Heart left ventricle (tissue), 16 donors: ENCODE data around the gene LAMA5. TPM values are rescaled to one million over a fixed set of nuclear protein-coding genes. Genes with fewer than 3 reads are reported as not detected.

Experiments
- ATAC-seq, 4 donors: fragments of 200-7000 bp; cut with Tn5 transposase; one replicate each; pipeline ENCODE4 v1.9.1; 2020 to 2022; ENCODE audit warnings: moderate library complexity in 4 of 4, mild to moderate bottlenecking in 3 of 4, moderate number of reproducible peaks in 1 of 4
- DNase-seq, 5 donors: peaks; one replicate each; pipeline ENCODE4 v3.0.0-alpha.2; 2020
- H3K27ac ChIP-seq, 12 donors: fragments of 200-600 bp; sonication (generic) in 4 of 12; one replicate each; pipeline versions ENCODE4 v1.5.0 to v1.8.0; 2016 to 2022; ENCODE audit warnings: mild to moderate bottlenecking in 2 of 12
- H3K27me3 ChIP-seq, 9 donors: fragments of 200-600 bp; sonication (generic) in 2 of 9; one replicate each; pipeline versions ENCODE4 v1.5.1 to v1.8.0; 2016 to 2022; ENCODE audit warnings: mild to moderate bottlenecking in 3 of 9
- H3K36me3 ChIP-seq, 9 donors: fragments of 200-600 bp; sonication (generic) in 2 of 9; one replicate each; pipeline versions ENCODE4 v1.5.0 to v1.8.0; 2018 to 2022; ENCODE audit warnings: mild to moderate bottlenecking in 2 of 9
- H3K4me1 ChIP-seq, 12 donors: fragments of 200-600 bp; sonication (generic) in 4 of 12; one replicate each; pipeline versions ENCODE4 v1.5.0 to v1.8.0; 2016 to 2022; ENCODE audit warnings: mild to moderate bottlenecking in 3 of 12
- H3K4me3 ChIP-seq, 12 donors: fragments of 200-600 bp; sonication (generic) in 4 of 12; one replicate each; pipeline versions ENCODE4 v1.5.0 to v1.8.0; 2017 to 2022; ENCODE audit warnings: mild to moderate bottlenecking in 9 of 12, moderate library complexity in 4 of 12
- H3K9me3 ChIP-seq, 12 donors: fragments of 200-600 bp; sonication (generic) in 4 of 12; one replicate each; pipeline versions ENCODE4 v1.5.0 to v1.8.0; 2016 to 2022; ENCODE audit warnings: mild to moderate bottlenecking in 1 of 12
- POLR2A ChIP-seq, 2 donors: fragments of 450-650 bp; IDR thresholded peaks; one replicate each; pipeline ENCODE4 v1.6.1; 2017; ENCODE audit warnings: antibody characterized with exemption in 2 of 2, mild to moderate bottlenecking in 2 of 2, moderate library complexity in 2 of 2
- WGBS, 4 donors: extraction: QIAGEN DNeasy Blood & Tissue Kit in 2 of 4; methylation state at CpG; one replicate each; pipeline versions ENCODE4 v1.1.5 to v1.1.7; 2013 to 2018; 5-methylcytosine and 5-hydroxymethylcytosine counted together
- intact Hi-C, 10 donors: fragments of 100-400 bp; cut with DNase I; formaldehyde crosslinking; loops; one replicate each; pipeline versions ENCODE4 v1.11.1 to v1.14.2; 2022
- polyA plus RNA-seq, 2 donors: library from polyadenylated mRNA; stranded (reverse); fragments of 200-250 nt; gene quantifications; one replicate each; pipeline ENCODE4 v1.2.3, GENCODE V29; 2013
- total RNA-seq, 9 donors: library from RNA; depleted of rRNA in 2 of 9; stranded (reverse); fragments of >200 nt in 2 of 9; fragmentation: NEBNext Ultra II Directional in 3 of 9; extraction: Animal tissue kit (Norgen Biotek cat#: 25700) in 3 of 9; gene quantifications; one replicate each; pipeline versions ENCODE4 v1.1.0 to v1.2.4, GENCODE V29; 2016 to 2023
- TF ChIP-seq, protein P1 (sequence below), 12 donors: fragments of 200-600 bp; sonication (generic) in 4 of 12; IDR thresholded peaks; one replicate each; pipeline versions ENCODE4 v1.5.0 to v1.8.0; 2018 to 2022; ENCODE audit warnings: antibody characterized with exemption in 12 of 12, mild to moderate bottlenecking in 5 of 12
- donor health status: ischemic (EF 13 %, LVEDD 7.1; RV severe dilation, severe dysfunction).
- donor health status: healthy with polysubstance abuse.
- donor health status: DM: no; HTN: yes; CAD: no.
- donor health status: DM: no; HTN: no; CAD: no.
- donor health status: ischemic (EF 25% LVEDD 6.9; RV normal size, moderate dysfunction).
- donor health status: ischemic (EF 25% LVEDD 5.7; RV mildly dilated, moderate dysfunction).
- donor health status: healthy.
- donor health status: DM: yes; HTN: yes; CAD: no.
- donor health status: ischemic (EF 35%, LVEDD 5.7; RV mildly dilated, moderate dysfunction).
- donor health status: nonischemic (EF 11% LVEDD 7.7; RV severe dilation, severe dysfunction).
- donor health status: DM: yes; HTN: yes; CAD: no.
- donor health status: PGD.
- donor health status: ischemic (EF 29% LVEDD 5.4; RV normal size, mild dysfunction).
- donor health status: nonischemic (EF 23%, LVEDD 6.1; RV moderate dilation, normal function).

The LAMA5 gene
- total and polyA plus RNA-seq, 11 donors: 57.4 to 128 (median 73.6) TPM

DNA sequence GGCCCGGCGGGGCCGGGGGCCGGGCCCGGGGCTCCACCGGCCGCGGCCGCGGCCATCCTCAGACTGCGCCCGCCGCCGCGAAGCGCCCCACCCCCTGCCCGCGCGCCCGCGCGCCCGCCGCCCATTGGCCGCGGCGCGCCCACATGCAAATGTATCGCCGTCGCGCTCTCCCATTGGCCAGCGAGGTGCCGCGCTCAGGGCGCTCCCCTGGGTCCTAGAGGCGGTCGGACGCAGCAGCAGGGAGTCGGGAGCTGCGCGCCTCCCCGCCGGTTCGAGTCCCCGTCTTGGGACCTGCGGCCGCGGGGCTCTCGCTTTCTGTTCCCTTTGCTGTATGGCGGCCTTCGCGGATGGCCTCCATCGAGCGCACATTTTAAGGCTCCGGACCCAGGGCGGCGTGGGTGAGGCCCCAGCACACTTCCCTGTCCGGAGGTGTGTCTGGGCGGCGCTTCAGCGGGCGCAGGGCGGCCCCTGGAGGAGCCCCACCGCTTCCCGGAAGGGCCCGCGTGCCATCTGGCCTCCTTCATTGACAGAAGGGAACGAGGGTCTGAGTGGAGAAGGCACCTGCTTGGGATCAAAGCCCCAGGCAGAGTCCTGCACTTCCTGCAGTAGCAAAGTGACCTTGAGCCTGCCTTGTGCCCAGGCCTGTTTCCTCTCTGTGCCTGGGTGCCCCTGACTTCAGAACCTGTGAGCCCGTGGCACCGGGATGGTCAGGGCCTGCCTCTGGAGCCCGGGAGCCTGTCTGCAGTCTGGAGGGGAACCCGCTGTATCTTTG is 40.3 kb upstream of the LAMA5 start, which contains the start of gene CABLES2:
Gene CABLES2, minus strand, starts transcription at position 65 of the 772 bp plus-strand sequence. Its CDS starts 9 bp downstream, at position 56.
- Histone ChIP-seq H3K9me3 (no peaks in the 10 kb centered on the region), H3K27me3 (no peaks in the 10 kb centered on the region), H3K36me3 (peaks cover 0 to 4% (median 0%) of the 10 kb centered on the region in 9 donors), H3K4me1 (peaks cover 0 to 33% (median 24%) of the 10 kb centered on the region in 12 donors), H3K4me3 (peak within 1 kb of the TSS; percentile 15 to 79 (median 64)), H3K27ac (peak within 1 kb of the TSS in 9 of 12 donors; percentile 35 to 80 (median 52))
- ATAC-seq (peak; percentile 82 to 93 (median 90)), DNase-seq (peak; percentile 95 to 97 (median 97))
- intact Hi-C loops: loop anchor here in 6 of 10 donors (2.0 to 10.0 kb wide), 10 partner anchors 50 to 393 kb away; partner anchors contain the start of genes MRGBP (in 1 of the 6) and OSBPL2 (in 1 of the 6)
- peak in 1 of 2 donors; percentile 32 for TF ChIP-seq POLR2A (IDR thresholded peaks at IDR 0.05)
- TF ChIP-seq, protein P1, sequence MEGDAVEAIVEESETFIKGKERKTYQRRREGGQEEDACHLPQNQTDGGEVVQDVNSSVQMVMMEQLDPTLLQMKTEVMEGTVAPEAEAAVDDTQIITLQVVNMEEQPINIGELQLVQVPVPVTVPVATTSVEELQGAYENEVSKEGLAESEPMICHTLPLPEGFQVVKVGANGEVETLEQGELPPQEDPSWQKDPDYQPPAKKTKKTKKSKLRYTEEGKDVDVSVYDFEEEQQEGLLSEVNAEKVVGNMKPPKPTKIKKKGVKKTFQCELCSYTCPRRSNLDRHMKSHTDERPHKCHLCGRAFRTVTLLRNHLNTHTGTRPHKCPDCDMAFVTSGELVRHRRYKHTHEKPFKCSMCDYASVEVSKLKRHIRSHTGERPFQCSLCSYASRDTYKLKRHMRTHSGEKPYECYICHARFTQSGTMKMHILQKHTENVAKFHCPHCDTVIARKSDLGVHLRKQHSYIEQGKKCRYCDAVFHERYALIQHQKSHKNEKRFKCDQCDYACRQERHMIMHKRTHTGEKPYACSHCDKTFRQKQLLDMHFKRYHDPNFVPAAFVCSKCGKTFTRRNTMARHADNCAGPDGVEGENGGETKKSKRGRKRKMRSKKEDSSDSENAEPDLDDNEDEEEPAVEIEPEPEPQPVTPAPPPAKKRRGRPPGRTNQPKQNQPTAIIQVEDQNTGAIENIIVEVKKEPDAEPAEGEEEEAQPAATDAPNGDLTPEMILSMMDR (IDR thresholded peaks at IDR 0.05): peak in 4 of 12 donors; percentile 4 to 35 (median 20)
- WGBS, 4 donors: 4 to 10% (median 6%) methylated on average over 24 to 73 of the region's 73 CpGs

DNA sequence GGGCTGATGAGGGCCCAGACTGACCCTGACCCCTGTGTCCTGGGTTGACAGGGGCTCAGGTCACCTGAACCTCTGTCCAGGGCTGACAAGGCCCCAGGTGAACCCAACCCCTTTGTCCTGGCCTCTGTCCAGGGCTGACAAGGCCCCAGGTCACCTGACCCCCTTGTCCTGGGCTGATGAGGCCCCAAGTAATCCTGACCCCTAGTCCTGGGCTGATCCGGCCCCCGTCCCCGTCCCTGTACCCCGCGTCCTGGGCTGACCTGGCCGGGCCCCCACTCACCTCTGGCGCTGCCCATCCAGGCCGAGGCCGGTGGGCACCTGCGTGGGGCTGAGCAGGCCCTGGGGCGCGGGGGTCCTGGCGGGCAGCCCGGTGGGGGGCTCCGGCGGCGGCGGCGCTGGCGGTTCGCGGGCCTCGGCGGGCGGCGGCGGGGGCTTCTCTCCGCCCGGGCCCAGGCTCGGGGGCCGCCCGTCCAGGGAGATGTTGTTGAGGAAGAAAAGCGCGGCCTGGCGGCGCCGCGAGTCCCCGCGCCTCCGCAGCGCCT is 39.6 kb upstream of the LAMA5 start:
- Histone ChIP-seq H3K27ac (peak overlapping the region in 8 of 12 donors; percentile 35 to 80 (median 54)), H3K4me1 (peaks cover 0 to 33% (median 24%) of the 10 kb centered on the region in 12 donors), H3K4me3 (peak overlapping the region; percentile 15 to 79 (median 64)), H3K36me3 (peaks cover 0 to 4% (median 0%) of the 10 kb centered on the region in 9 donors), H3K27me3 (no peaks in the 10 kb centered on the region), H3K9me3 (no peaks in the 10 kb centered on the region)
- intact Hi-C loops: loop anchor here in 6 of 10 donors (2.0 to 10.0 kb wide), 10 partner anchors 51 to 392 kb away; partner anchors contain the start of genes MRGBP (in 1 of the 6) and OSBPL2 (in 1 of the 6)
- no peak for TF ChIP-seq POLR2A (IDR thresholded peaks at IDR 0.05)
- TF ChIP-seq, protein P1 (IDR thresholded peaks at IDR 0.05): no peak
- DNase-seq (peak in 1 of 5 donors; percentile 43), ATAC-seq (no peak)
- 0 to 1% (median 1%) methylated on average over 1 to 42 of the region's 42 CpGs; no CpG with 5 or more reads in 1 of the 4 donors for WGBS, 4 donors

DNA sequence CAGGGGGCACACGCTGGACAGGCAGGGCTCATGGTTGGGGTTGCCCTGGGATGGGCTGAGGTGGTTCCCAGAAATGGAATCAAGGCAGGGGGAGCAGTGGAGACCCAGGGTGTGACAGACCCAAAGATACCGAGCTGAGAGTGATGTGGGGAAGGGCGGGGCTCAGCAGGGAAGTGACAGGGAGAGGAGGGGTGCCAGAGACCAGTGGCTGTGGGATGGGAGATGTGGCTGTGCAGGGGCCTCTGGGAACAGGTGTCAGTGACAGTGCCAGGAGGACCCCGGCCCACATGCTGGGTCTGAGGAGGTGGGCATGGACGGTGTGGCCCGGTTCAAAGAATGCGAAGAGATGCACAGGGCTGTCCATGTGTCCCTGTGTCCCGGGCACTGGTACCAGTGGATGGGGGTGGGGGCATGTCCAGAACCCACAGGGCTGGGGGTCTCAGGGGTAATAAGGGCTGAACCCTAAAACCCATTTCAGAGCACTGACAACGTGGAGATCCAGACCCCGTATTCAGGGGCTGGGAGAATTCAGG is 38.9 kb upstream of the LAMA5 start:
- Histone ChIP-seq H3K27ac (peak overlapping the region in 6 of 12 donors; percentile 16 to 80 (median 56)), H3K4me1 (peaks cover 0 to 33% (median 24%) of the 10 kb centered on the region in 12 donors), H3K27me3 (no peaks in the 10 kb centered on the region), H3K4me3 (peak overlapping the region in 11 of 12 donors; percentile 45 to 79 (median 68)), H3K36me3 (peaks cover 0 to 4% (median 0%) of the 10 kb centered on the region in 9 donors), H3K9me3 (no peaks in the 10 kb centered on the region)
- DNase-seq: no peak
- peak in 1 of 4 donors; percentile 12 for ATAC-seq
- intact Hi-C loops: loop anchor here in 6 of 10 donors (2.0 to 10.0 kb wide), 10 partner anchors 51 to 391 kb away; partner anchors contain the start of genes MRGBP (in 1 of the 6) and OSBPL2 (in 1 of the 6)
- TF ChIP-seq POLR2A (IDR thresholded peaks at IDR 0.05): no peak
- TF ChIP-seq, protein P1 (IDR thresholded peaks at IDR 0.05): no peak
- 37 to 55% (median 53%) methylated on average over 10 of the region's 10 CpGs for WGBS, 4 donors
